HG03025 (cell line): Measurements from ENCODE around the gene PGAP3.

Experiments used
- ATAC-seq: cut with Tn5 transposase; IDR thresholded peaks from one replicate; pipeline ENCODE4 v1.9.1; 2021; ENCODE audit warnings: mild to moderate bottlenecking, moderate library complexity; ENCODE audit not compliant: unreplicated experiment, low FRiP score

PGAP3 gene

GRCh38 chr17:39641883-39642282 is 46.0 kb downstream of the PGAP3 start:
- no peak for ATAC-seq

GRCh38 chr17:39641097-39641496 is 46.8 kb downstream of the PGAP3 start:
- ATAC-seq, result no peak

- no peak for ATAC-seq
Observed at GRCh38 chr17:39640591-39641031, 47.2 kb downstream of the PGAP3 start.

DNA sequence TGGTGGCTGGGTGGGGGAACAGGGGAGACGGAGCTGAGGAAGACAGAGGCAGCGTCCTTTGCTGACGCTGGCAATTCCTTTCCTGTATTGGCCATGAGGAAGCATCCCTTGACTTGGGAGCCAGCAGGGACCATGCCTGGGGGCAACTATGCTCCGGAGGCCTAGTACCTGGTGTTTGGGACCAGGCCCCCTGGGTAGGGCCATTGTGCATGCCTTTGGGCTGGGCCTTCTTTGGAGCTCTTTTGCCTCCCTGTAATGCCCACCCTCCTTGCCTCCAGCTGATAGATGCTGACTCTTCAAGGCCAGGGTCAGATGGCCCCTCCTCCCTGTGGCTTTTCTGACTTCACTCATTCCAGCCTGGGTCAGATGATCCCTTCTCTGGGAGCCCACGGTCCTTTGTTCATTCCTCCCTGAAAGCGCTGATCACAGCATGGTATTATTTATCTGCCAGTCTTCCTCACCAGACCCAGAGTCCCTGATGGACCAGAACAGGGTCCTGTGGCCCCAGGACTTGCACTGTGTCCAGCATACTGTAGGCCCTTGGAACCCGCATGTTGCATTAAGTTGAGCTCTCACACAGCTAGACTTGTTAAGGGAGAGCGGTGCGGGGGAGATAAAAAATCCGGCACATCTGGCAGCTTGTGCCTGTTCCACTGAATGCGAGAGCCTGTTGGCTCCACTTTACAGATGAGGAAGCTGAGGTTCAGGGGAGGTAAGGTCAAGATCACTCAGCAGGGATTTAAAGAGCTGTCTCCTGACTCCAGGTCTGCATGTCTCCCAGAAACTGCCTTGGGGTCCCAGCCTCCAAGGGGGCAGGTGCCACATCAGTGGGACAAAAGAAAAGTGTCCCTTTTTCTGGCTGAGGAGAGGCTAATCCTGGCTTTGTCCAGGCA is 48.0 kb downstream of the PGAP3 start:
- no peak for ATAC-seq

- no peak for ATAC-seq
Observed at GRCh38 chr17:39639043-39639442, 48.8 kb downstream of the PGAP3 start.

GRCh38 chr17:39638317-39638716 is 49.5 kb downstream of the PGAP3 start:
- ATAC-seq, result no peak

DNA sequence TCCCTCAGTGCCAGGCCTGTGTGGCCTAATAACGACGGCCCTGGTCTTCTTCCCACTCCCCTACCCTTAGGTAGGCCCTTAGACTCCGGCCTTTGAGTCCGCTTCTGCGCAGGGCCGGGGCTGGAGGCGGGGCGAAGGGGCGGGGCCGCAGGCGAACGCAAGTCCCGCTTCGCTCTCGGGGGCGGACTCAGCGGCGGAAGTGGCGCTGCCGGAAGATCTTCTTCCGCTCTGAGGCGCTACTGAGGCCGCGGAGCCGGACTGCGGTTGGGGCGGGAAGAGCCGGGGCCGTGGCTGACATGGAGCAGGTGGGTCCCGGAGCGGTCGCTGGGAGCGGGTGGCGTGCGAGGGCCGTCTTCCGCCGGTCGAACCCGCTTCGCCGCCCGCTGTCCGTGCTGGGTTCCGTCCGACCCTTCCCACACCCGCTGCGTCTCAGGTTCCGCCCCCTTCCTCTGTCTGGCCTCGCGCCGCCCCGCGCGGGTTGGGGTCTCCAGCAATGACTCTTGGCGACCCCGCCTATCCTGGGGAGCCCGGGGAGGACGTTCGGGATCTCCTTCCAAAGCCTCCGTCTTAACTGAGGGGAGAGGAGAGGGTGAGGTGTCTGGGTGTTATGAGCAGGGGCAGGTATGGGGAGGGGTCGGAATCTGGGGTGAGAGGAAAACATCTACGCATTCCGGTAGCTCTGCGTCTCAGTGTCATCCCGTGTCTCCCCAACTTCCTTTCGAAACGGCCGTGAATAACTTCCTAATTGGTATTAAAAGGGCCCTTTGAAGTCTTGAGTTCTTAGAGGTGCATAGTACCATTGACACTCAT is 50.7 kb downstream of the PGAP3 start, which contains the start of gene STARD3:
TSS of gene STARD3 (plus strand) at position 218 of the 810 bp plus-strand sequence. CDS start 16,388 bp downstream, outside the sequence.
- peak; percentile 56 for ATAC-seq

- ATAC-seq, result no peak
Observed at GRCh38 chr17:39636587-39636926, 51.3 kb downstream of the PGAP3 start.

- no peak for ATAC-seq
Observed at GRCh38 chr17:39635614-39636176, 52.2 kb downstream of the PGAP3 start.

GRCh38 chr17:39634384-39634871 is 53.4 kb downstream of the PGAP3 start:
- ATAC-seq, result no peak

GRCh38 chr17:39633570-39634183 is 54.2 kb downstream of the PGAP3 start:
- no peak for ATAC-seq

GRCh38 chr17:39632153-39632941 is 55.5 kb downstream of the PGAP3 start:
- no peak for ATAC-seq

GRCh38 chr17:39631403-39631802 is 56.5 kb downstream of the PGAP3 start:
- no peak for ATAC-seq

GRCh38 chr17:39629898-39630297 is 58.0 kb downstream of the PGAP3 start:
- ATAC-seq, result no peak

- ATAC-seq, result no peak
Observed at GRCh38 chr17:39629494-39629880, 58.4 kb downstream of the PGAP3 start.

- ATAC-seq, result no peak
Observed at GRCh38 chr17:39628655-39629493, 59.0 kb downstream of the PGAP3 start.

GRCh38 chr17:39627712-39628516 is 59.9 kb downstream of the PGAP3 start:
- no peak for ATAC-seq
